Measurements from ENCODE around the gene ACADVL.

The ACADVL gene

GRCh38 chr17:7192271-7192937 lies 27.3 kb upstream of the ACADVL start:
- no peak overlapping the region for H3K4me3 ChIP-seq (ENCODE audit: low read depth, low read length)
- TF ChIP-seq CTCF (IDR thresholded peaks at IDR 0.05; ENCODE audit: borderline replicate concordance, insufficient read depth, low read depth, low read length): no peak

- H3K4me3 ChIP-seq (ENCODE audit: low read depth, low read length): no peak overlapping the region
- TF ChIP-seq CTCF (IDR thresholded peaks at IDR 0.05; ENCODE audit: borderline replicate concordance, insufficient read depth, low read depth, low read length): no peak
Measured at GRCh38 chr17:7195971-7196370, 23.8 kb upstream of the ACADVL start.

GRCh38 chr17:7196651-7197401 lies 22.9 kb upstream of the ACADVL start:
- H3K4me3 ChIP-seq (ENCODE audit: low read depth, low read length): no peak overlapping the region
- no peak for TF ChIP-seq CTCF (IDR thresholded peaks at IDR 0.05; ENCODE audit: borderline replicate concordance, insufficient read depth, low read depth, low read length)

GRCh38 chr17:7203391-7203790 lies 16.3 kb upstream of the ACADVL start:
- H3K4me3 ChIP-seq (ENCODE audit: low read depth, low read length): no peak overlapping the region
- TF ChIP-seq CTCF (IDR thresholded peaks at IDR 0.05; ENCODE audit: borderline replicate concordance, insufficient read depth, low read depth, low read length): no peak

- TF ChIP-seq CTCF (IDR thresholded peaks at IDR 0.05; ENCODE audit: borderline replicate concordance, insufficient read depth, low read depth, low read length): no peak
- H3K4me3 ChIP-seq (ENCODE audit: low read depth, low read length): peak overlapping the region; percentile 64
Measured at GRCh38 chr17:7204336-7204735, 15.4 kb upstream of the ACADVL start.

GRCh38 chr17:7204828-7205461 lies 14.8 kb upstream of the ACADVL start:
- peak overlapping the region; percentile 64 for H3K4me3 ChIP-seq (ENCODE audit: low read depth, low read length)
- no peak for TF ChIP-seq CTCF (IDR thresholded peaks at IDR 0.05; ENCODE audit: borderline replicate concordance, insufficient read depth, low read depth, low read length)
